ENCODE results near the gene CHDH.

GRCh38 chr3:53777468-53777867, 68.8 kb downstream of the CHDH start:
- no peak for TF ChIP-seq CTCF (IDR thresholded peaks at IDR 0.05; ENCODE audit: low read depth, low read length, poor library complexity, severe bottlenecking)
- no peak for TF ChIP-seq EZH2phosphoT487 (IDR thresholded peaks at IDR 0.05; ENCODE audit: borderline replicate concordance, low read length)
